GM21528 (cell line): ENCODE data around the gene RUSC1.
"Not testable (repeated sequence)": the region's sequence is repeated elsewhere in the genome, so short reads cannot be mapped to it uniquely, and the experiment has no call there.

Experiments used
- ATAC-seq: cut with Tn5 transposase; IDR thresholded peaks from one replicate; pipeline ENCODE4 v1.9.1; 2021; ENCODE audit warnings: mild to moderate bottlenecking, moderate library complexity; ENCODE audit not compliant: unreplicated experiment, low FRiP score

The RUSC1 gene

DNA sequence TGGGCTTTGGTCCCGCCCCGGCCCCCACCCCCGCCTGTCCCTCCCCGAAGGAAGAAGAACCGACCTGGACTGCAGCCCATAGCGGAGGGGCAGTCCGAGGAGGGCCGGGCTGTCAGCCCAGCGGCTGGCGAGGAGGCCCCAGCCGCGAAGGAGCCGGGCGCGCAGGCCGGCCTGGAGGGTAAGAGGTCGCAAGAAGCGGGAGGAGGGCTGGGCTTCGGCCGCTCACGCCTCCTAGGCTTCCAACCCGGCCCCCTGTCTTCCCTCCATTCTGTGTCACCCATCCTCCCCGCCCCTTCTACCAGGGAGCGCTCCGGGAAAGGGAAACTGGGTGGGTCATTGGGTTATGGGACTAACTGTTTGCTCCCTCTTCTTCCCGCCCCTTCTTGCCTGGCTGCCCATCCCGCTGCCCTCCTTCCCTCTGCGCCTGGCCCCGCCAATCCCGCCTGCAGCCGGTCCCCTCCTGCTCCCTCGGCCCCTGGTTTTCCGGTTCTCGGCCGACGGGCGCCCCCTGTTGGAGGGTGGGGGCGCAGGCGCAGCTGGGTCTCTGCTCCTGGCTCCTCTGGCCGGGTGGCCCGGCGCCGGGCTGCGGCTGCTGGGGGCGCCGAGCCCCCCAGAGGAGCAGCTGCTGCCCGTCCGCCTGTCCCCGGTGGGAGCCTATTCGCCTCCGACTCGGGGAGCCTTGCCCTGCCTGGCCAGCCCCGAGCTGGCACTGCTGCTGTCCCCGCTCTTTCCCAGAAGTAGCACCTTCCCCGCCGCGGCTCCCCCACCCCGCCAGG lies 2.4 kb downstream of the RUSC1 start:
- ATAC-seq: peak; percentile 51

DNA sequence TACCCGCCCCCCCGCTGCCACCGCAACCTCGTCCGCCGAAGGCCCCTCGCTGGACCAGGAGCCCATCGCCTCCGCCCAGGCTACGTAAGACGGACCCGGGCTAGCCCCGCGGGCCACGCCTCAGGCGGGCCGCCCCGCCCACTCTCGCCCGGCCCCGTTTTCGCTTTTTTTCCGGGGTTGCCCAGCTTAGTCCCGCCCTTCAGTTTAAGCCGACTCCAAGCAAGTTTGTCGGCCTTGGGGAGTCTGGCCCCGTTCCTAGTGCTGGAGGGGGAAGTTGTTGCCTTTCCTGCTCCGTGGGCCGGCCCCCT lies 3.0 kb downstream of the RUSC1 start:
- peak; percentile 41 for ATAC-seq

DNA sequence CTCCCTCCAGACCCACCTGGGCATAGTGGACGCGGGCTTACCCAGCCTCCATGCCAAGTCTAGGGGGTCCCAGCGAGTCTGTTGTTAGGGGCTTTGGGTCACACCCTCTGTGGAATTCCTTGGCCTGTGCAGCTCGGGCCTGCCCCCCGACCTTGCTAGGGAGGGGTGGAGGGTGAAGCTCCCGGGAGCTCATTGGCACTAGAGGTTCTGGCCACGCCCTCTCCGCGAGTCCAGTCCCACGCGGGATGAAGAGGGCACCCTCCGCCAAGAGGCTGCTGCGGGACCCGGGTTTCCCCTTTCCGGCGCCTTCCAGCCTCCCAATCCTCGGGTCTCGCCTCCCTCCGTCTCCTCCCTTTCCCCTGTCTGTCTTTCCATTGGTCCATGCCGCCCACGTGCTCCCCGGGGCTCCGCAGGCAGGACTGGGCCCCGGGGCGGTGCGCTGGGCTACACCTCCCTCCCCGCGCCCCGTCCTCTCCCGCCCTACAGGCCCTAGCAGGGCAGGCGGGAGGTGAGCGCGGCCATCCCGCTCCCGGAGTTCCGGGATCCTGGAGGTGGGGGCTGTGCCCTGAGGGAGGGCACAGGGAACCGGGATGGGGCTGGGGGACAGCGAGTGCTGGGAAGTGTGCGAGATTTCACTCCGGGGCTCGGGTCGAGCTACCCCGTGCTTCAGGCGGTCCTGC lies 3.5 kb downstream of the RUSC1 start:
- peak; percentile 58 for ATAC-seq

DNA sequence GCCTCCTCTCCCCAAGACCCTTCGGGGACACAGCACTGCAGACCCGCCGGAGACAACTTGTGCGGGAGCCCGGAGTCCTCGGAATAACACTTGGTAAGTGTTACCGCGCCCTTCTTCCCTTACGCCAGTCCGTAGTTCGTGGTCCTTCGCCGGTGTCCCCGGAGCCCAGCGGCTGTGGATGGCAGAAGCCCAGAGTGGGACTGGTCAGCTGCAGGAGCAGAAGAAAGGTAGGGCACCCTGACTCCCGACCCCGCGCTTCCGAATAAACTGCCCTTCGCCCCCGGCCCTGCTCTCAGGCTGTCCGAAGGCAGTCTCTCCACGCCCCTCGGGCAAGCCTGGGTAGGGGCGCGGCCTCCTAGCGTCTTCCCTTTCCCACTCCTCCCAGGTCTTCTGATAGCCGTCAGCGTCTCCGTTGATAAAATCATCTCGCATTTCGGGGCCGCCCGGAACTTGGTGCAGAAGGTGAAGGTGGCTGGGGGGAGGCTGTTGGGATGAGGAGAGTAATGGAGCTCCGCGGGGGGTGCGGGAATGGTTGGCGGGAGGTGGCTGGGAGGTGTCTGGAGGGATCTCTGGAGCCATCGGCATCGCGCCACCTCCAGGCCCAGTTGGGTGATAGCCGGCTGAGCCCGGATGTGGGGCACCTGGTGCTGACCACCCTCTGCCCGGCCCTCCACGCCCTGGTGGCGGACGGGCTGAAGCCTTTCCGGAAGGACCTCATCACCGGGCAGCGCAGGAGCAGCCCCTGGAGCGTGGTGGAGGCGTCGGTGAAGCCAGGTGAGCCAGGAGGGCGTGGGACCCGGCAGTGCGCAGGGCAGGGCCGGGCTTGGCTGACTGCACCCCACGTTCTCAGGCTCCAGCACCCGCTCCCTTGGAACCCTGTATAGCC lies 4.3 kb downstream of the RUSC1 start:
- no peak for ATAC-seq

DNA sequence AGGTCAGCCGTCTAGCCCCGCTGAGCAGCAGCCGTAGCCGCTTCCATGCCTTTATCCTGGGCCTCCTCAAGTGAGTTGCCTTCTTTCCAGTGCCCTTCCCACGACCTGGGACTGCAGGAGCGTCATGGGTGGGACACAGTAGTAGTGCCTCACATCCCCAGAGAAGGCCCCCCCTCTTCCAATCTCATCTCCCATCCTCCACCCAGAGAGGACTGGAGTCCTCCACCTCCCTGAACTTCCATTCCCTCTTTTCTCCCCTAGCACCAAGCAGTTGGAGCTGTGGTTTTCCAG lies 4.9 kb downstream of the RUSC1 start:
- no peak for ATAC-seq

DNA sequence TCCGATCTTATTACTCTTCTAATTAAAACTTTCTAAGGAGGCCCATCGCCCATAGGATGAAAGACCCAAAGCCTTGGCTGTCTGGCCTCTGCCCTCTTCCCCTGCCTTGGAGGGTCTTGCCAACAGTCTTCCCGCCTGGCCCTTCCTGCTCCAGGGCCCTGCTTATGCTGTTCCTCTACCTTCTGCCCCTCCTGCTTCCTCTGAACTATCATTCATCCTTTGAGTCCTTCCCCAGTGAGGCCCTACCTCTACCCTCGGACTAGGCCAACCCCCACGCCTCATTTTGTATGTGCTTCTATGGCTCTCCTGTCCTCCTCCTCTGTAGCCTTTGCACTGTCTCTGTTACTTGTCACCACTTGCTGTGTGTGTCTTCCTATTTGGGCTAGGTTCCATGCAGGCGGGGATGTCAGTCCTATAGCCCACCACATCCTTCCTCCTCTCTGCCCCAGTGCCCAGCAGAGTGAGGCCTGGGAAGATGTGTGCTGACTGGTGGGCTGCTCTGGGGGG lies 5.4 kb downstream of the RUSC1 start:
- ATAC-seq: no peak

DNA sequence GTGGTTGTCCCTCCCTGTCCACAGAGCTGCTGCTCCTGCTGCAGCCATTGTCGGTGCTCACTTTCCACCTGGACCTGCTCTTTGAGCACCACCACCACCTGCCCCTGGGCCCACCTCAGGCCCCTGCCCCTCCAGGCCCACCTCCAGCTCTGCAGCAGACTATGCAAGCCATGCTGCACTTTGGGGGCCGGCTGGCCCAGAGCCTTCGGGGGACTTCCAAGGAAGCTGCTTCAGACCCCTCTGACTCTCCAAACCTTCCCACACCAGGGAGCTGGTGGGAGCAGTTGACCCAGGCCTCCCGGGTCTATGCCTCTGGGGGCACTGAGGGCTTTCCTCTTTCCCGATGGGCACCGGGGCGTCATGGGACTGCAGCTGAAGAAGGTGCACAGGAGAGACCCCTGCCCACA lies 5.9 kb downstream of the RUSC1 start:
- no peak for ATAC-seq

DNA sequence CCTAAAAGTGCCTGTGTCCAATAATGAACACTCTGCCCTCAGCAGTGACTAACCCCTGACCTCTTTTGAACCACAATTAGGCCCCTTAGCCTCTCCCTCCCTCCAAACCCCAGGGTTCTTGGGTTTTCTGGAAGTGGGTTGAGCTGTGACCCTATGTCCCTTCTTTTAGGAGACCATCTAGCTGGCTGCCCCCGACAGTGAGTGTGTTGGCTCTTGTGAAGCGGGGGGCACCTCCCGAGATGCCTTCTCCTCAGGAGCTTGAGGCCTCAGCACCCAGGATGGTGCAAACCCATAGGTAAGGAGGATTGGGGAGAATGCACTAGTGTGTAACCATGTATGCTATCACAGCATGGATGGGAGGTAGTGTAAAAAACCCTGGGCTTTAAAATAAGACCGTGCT lies 7.3 kb downstream of the RUSC1 start:
- no peak for ATAC-seq

- ATAC-seq: not testable (repeated sequence)
Measured at GRCh38 chr1:155328856-155329255, 8.2 kb downstream of the RUSC1 start.

- no peak for ATAC-seq
Measured at GRCh38 chr1:155329980-155330598, 9.4 kb downstream of the RUSC1 start.

- ATAC-seq: no peak
Measured at GRCh38 chr1:155334962-155335361, 14.3 kb downstream of the RUSC1 start.

- no peak for ATAC-seq
Measured at GRCh38 chr1:155339515-155340097, 18.9 kb downstream of the RUSC1 start.

DNA sequence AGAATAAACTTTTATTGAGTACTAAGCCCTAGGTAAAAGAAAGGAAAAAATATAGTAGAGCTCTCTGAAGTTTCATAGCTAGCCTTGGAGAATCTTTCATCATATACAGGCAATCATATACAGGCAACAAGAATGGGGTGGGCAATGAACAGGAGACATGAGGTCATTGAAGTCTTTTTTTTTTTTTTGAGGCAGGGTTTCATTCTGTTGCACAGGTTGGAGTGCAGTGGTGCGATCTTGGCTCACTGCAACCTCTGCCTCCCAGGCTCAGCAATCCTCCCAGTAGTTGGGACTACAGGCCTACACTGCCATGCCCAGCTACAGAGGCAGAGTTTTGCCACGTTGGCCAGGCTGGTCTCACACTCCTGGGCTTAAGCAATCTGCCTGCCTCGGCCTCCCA lies 22.1 kb downstream of the RUSC1 start:
- no peak for ATAC-seq

GRCh38 chr1:155352631-155353030 lies 31.9 kb downstream of the RUSC1 start:
- ATAC-seq: no peak

- no peak for ATAC-seq
Measured at GRCh38 chr1:155360051-155360450, 39.4 kb downstream of the RUSC1 start.

- ATAC-seq: no peak
Measured at GRCh38 chr1:155379180-155379579, 58.5 kb downstream of the RUSC1 start.

DNA sequence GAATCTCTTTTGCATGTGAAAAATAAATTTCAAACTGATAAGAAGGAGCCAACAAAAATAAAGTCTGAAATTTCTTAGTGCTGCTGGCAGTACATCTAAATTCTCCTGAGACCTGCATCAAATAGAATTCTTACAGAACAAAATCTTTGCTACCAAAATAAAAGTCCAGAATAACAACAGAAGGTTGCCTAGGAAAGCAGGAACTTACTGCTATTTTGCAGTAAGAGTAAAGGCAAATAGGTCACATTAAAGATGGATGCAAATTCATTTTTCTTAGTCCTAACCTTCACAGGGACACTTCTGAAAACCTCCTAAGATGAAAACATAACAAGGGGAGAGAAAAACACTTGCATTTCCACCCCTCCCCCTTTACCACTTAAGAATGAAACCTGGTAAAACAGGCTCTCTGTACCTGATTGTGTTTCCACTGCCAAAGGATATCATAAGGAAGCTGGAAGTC lies 59.0 kb downstream of the RUSC1 start:
- no peak for ATAC-seq
